Measurements from ENCODE around the gene LHX5. TPM values are rescaled to one million over a fixed set of nuclear protein-coding genes. Genes with fewer than 3 reads are reported as not detected.

LHX5 gene
- total RNA-seq, 1 donor from 2014 or later = 0.50 TPM

- H3K4me3 ChIP-seq (ENCODE audit: low read depth, low read length) = no peak overlapping the region
- DNase-seq (ENCODE audit: low read depth) = no peak
These were observed 55.4 kb downstream of the LHX5 start for GRCh38 chr12:113416091-113416754.

GRCh38 chr12:113414519-113415038 is 57.1 kb downstream of the LHX5 start:
- TF ChIP-seq, protein P1, sequence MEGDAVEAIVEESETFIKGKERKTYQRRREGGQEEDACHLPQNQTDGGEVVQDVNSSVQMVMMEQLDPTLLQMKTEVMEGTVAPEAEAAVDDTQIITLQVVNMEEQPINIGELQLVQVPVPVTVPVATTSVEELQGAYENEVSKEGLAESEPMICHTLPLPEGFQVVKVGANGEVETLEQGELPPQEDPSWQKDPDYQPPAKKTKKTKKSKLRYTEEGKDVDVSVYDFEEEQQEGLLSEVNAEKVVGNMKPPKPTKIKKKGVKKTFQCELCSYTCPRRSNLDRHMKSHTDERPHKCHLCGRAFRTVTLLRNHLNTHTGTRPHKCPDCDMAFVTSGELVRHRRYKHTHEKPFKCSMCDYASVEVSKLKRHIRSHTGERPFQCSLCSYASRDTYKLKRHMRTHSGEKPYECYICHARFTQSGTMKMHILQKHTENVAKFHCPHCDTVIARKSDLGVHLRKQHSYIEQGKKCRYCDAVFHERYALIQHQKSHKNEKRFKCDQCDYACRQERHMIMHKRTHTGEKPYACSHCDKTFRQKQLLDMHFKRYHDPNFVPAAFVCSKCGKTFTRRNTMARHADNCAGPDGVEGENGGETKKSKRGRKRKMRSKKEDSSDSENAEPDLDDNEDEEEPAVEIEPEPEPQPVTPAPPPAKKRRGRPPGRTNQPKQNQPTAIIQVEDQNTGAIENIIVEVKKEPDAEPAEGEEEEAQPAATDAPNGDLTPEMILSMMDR (IDR thresholded peaks at IDR 0.05; ENCODE audit: insufficient read depth, low read length, poor library complexity, severe bottlenecking) = no peak
- H3K36me3 ChIP-seq (ENCODE audit: control insufficient read depth, insufficient read depth, low read length) = no peaks in the 10 kb centered on the region
- no peak overlapping the region for H3K4me3 ChIP-seq (ENCODE audit: low read depth, low read length)
- no peak for DNase-seq (ENCODE audit: low read depth)
- peaks cover 4% of the 10 kb centered on the region for H3K27me3 ChIP-seq (ENCODE audit: control insufficient read depth, insufficient read depth, low read length)

More at GRCh38 chr12:113416091-113416754, 55.4 kb downstream of the LHX5 start:
- Histone ChIP-seq H3K36me3 (ENCODE audit: control insufficient read depth, insufficient read depth, low read length) (no peaks in the 10 kb centered on the region), H3K27me3 (ENCODE audit: control insufficient read depth, insufficient read depth, low read length) (no peaks in the 10 kb centered on the region)
- TF ChIP-seq, protein P1 (IDR thresholded peaks at IDR 0.05; ENCODE audit: insufficient read depth, low read length, poor library complexity, severe bottlenecking) = no peak

GRCh38 chr12:113413488-113413939 is 58.2 kb downstream of the LHX5 start:
- DNase-seq (ENCODE audit: low read depth) = no peak
- H3K4me3 ChIP-seq (ENCODE audit: low read depth, low read length) = no peak overlapping the region

More at GRCh38 chr12:113413488-113413939, 58.2 kb downstream of the LHX5 start:
- H3K36me3 ChIP-seq (ENCODE audit: control insufficient read depth, insufficient read depth, low read length) = no peaks in the 10 kb centered on the region
- TF ChIP-seq, protein P1 (IDR thresholded peaks at IDR 0.05; ENCODE audit: insufficient read depth, low read length, poor library complexity, severe bottlenecking) = no peak
- H3K27me3 ChIP-seq (ENCODE audit: control insufficient read depth, insufficient read depth, low read length) = peaks cover 4% of the 10 kb centered on the region

Other genes with a start within 250 kb of the LHX5 start
- 40.2 and 41.1 TPM in 2 replicates for gene SLC8B1, start 136.8 kb downstream of the LHX5 start, total RNA-seq
- gene PLBD2, start 113.3 kb downstream of the LHX5 start, total RNA-seq = 54.3 and 71.5 TPM in 2 replicates
- not detected in 2 replicates for gene SDS, start 68.0 kb downstream of the LHX5 start, total RNA-seq
- gene SDSL, start 49.5 kb downstream of the LHX5 start, total RNA-seq = 9.1 and 14.5 TPM in 2 replicates